K562 (cell line): Measurements from ENCODE around the gene PNKD. TPM values are rescaled to one million over a fixed set of nuclear protein-coding genes. Genes with fewer than 3 reads are reported as not detected.
A peak's percentile ranks its signal among the peaks of the same experiment; 100 is the strongest.

ENCODE experiments used
- BRCA1 ChIP-seq, 2 experiments: fragments of 450-650 bp in 1 of 2; sonication (generic) in 1 of 2; formaldehyde crosslinking in 1 of 2; IDR thresholded peaks; 2 replicates each; pipeline versions ENCODE4 v1.5.0 to v1.6.1; 2017 to 2020; ENCODE audit warnings: mild to moderate bottlenecking in 1 of 2, missing genetic modification reagents in 1 of 2
- CEBPG ChIP-seq, 3 experiments: fragments of 200-800 bp in 1 of 3; sonication (Bioruptor generic) in 1 of 3; sonication (generic) in 1 of 3; formaldehyde crosslinking in 1 of 3; IDR thresholded peaks in 2 of 3; conservative IDR thresholded peaks in 1 of 3; 2 replicates each; pipeline versions ENCODE4 v1.6.1 to v1.8.0; 2016 to 2022; ENCODE audit warnings: missing compliant biosample characterization in 2 of 3, missing genetic modification characterization in 2 of 3, mild to moderate bottlenecking in 1 of 3, missing genetic modification reagents in 1 of 3
- CREBBP ChIP-seq: IDR thresholded peaks from one replicate; pipeline ENCODE4 v1.6.1; 2012; ENCODE audit warnings: low read depth, mild to moderate bottlenecking, control low read depth, inconsistent platforms, low read length
- E2F4 ChIP-seq: sonication (generic); formaldehyde crosslinking; IDR thresholded peaks from 2 replicates; pipeline ENCODE4 v1.8.0; 2022; ENCODE audit warnings: mild to moderate bottlenecking, low read depth, missing genetic modification reagents
- E2F6 ChIP-seq, 2 experiments: IDR thresholded peaks; 2 replicates each; pipeline ENCODE4 v1.6.1; 2011; ENCODE audit warnings: borderline replicate concordance in 1 of 2, control low read depth in 1 of 2, low read depth in 1 of 2, low read length in 1 of 2, mild to moderate bottlenecking in 1 of 2, mixed read lengths in 1 of 2, moderate library complexity in 1 of 2; ENCODE audit not compliant: insufficient read depth in 1 of 2, insufficient read length in 1 of 2, poor library complexity in 1 of 2, severe bottlenecking in 1 of 2; ENCODE audit errors: extremely low read depth in 1 of 2
- EGR1 ChIP-seq: fragments of 450-650 bp; conservative IDR thresholded peaks from 2 replicates; pipeline ENCODE4 v1.6.1; 2017; ENCODE audit warnings: mild to moderate bottlenecking
- FOXP4 ChIP-seq: sonication (generic); formaldehyde crosslinking; IDR thresholded peaks from 2 replicates; pipeline ENCODE4 v1.8.0; 2022; ENCODE audit warnings: mild to moderate bottlenecking, missing genetic modification reagents, borderline replicate concordance
- GTF2A2 ChIP-seq: IDR thresholded peaks from 2 replicates; pipeline ENCODE4 v1.6.1; 2016; ENCODE audit warnings: mild to moderate bottlenecking, missing genetic modification characterization, missing compliant biosample characterization
- HBP1 ChIP-seq: fragments of 450-650 bp; formaldehyde crosslinking; IDR thresholded peaks from 2 replicates; pipeline ENCODE4 v1.4.0; 2022; ENCODE audit warnings: missing genetic modification characterization
- HLTF ChIP-seq: fragments of 450-650 bp; IDR thresholded peaks from 2 replicates; pipeline ENCODE4 v1.6.1; 2016
- KDM5B ChIP-seq: fragments of 200-600 bp; sonication (generic); IDR thresholded peaks from 2 replicates; pipeline ENCODE4 v1.6.1; 2012; ENCODE audit warnings: low read depth, mild to moderate bottlenecking, moderate library complexity, low read length, control low read depth, inconsistent platforms; ENCODE audit not compliant: insufficient replicate concordance
- MYC ChIP-seq, 2 experiments: fragments of 250-450 bp in 1 of 2; sonication (Bioruptor Pico) in 1 of 2; IDR thresholded peaks; 2 replicates each; pipeline versions ENCODE4 v1.5.1 to v1.6.1; 2012 to 2021; ENCODE audit warnings: low read depth in 2 of 2, borderline replicate concordance in 1 of 2, improper control_type of control experiment in 1 of 2, low read length in 1 of 2, mild to moderate bottlenecking in 1 of 2, moderate library complexity in 1 of 2
- NCOA1 ChIP-seq: fragments of 450-650 bp; IDR thresholded peaks from 2 replicates; pipeline ENCODE4 v1.6.1; 2016; ENCODE audit warnings: low read depth
- PHB ChIP-seq: fragments of 250-450 bp; sonication (Bioruptor Pico); IDR thresholded peaks from 2 replicates; pipeline ENCODE4 v1.5.0; 2021
- POLR2A ChIP-seq: fragments of 450-650 bp; conservative IDR thresholded peaks from 2 replicates; pipeline ENCODE4 v1.6.1; 2016
- PYGO2 ChIP-seq: fragments of 450-650 bp; IDR thresholded peaks from 2 replicates; pipeline ENCODE4 v1.6.1; 2016; ENCODE audit warnings: mild to moderate bottlenecking, missing genetic modification characterization, moderate library complexity, missing compliant biosample characterization
- RHOXF2B ChIP-seq: fragments of 250-450 bp; sonication (Bioruptor Pico); conservative IDR thresholded peaks from 2 replicates; pipeline ENCODE4 v1.5.1; 2021
- SIN3B ChIP-seq: fragments of 450-650 bp; IDR thresholded peaks from 2 replicates; pipeline ENCODE4 v1.6.1; 2017; ENCODE audit warnings: low read depth, mild to moderate bottlenecking, moderate library complexity
- SMARCC2 ChIP-seq: fragments of 450-650 bp; IDR thresholded peaks from 2 replicates; pipeline ENCODE4 v1.6.1; 2017; ENCODE audit warnings: antibody characterized with exemption, moderate library complexity, mild to moderate bottlenecking, low read depth
- XRCC3 ChIP-seq: fragments of 450-650 bp; IDR thresholded peaks from 2 replicates; pipeline ENCODE4 v1.6.1; 2017; ENCODE audit warnings: mild to moderate bottlenecking, moderate library complexity
- ZNF124 ChIP-seq: sonication (generic); formaldehyde crosslinking; IDR thresholded peaks from 2 replicates; pipeline ENCODE4 v1.8.1; 2022; ENCODE audit warnings: missing genetic modification reagents
- ZNF354B ChIP-seq: fragments of 250-450 bp; sonication (Bioruptor Pico); IDR thresholded peaks from 2 replicates; pipeline ENCODE4 v1.4.0; 2020
- polyA plus RNA-seq, 8 experiments: library from polyadenylated mRNA; depleted of rRNA in 4 of 8; stranded (reverse) in 5 of 8; unstranded in 3 of 8; fragments of >200 nt; fragmentation: Nextera tagmentation in 2 of 8; fragmentation: Illumina TruSeq in 1 of 8; extraction: Ambion mirVana in 2 of 8; extraction: Trizol in 1 of 8; gene quantifications; 2 replicates each; pipeline versions ENCODE4 v1.2.1 to v1.2.3, GENCODE V29; 2011 to 2014; ENCODE audit warnings: inconsistent platforms in 1 of 8, missing spikeins in 1 of 8
- total RNA-seq, 7 experiments: library from RNA; depleted of rRNA in 6 of 7; stranded (reverse); fragments of >200 nt in 6 of 7; fragmentation: Illumina TruSeq in 2 of 7; extraction: Trizol in 2 of 7; gene quantifications; 2 replicates each; pipeline versions ENCODE4 v1.2.1 to v1.2.3, GENCODE V29; 2011 to 2021; ENCODE audit warnings: low replicate concordance in 1 of 7

Gene PNKD
- total and polyA plus RNA-seq, 9 of the 15 experiments (the other 6 are each of a cell fraction or from before 2014, with no cell fraction given) = 26.0 to 105 (median 60.1) TPM

GRCh38 chr2:218395826-218396687, 125.7 kb downstream of the PNKD start (continued):
- TF ChIP-seq E2F6 (IDR thresholded peaks at IDR 0.05; ENCODE audit: borderline replicate concordance in 1 of 2, extremely low read depth in 1 of 2, insufficient read depth in 1 of 2, insufficient read length in 1 of 2, low read depth in 1 of 2, low read length in 1 of 2, poor library complexity in 1 of 2, severe bottlenecking in 1 of 2) (peak; percentile 32 to 76), NCOA1 (no peak), ZNF354B (CRISPR knock-in tag) (no peak), SMARCC2 (no peak), MYC (IDR thresholded peaks at IDR 0.05; ENCODE audit: low read depth, low read length) (peak; percentile 78), MYC (CRISPR knock-in tag; IDR thresholded peaks at IDR 0.05; ENCODE audit: borderline replicate concordance, low read depth) (no peak), RHOXF2B (CRISPR knock-in tag) (no peak), CREBBP (no peak), POLR2A (peak; percentile 60; the same call in 1 of the 2 replicates), ZNF124 (no peak), BRCA1 (IDR thresholded peaks at IDR 0.05) (no peak), BRCA1 (CRISPR knock-in tag; IDR thresholded peaks at IDR 0.05) (no peak), FOXP4 (0 out of 2 replicates have a peak, but pooled peaks have one; percentile 16), GTF2A2 (tag) (no peak), HLTF (no peak), PYGO2 (no peak), KDM5B (no peak), SIN3B (no peak), EGR1 (peak; percentile 99), E2F4 (CRISPR knock-in tag) (no peak), PHB (CRISPR knock-in tag) (no peak), HBP1 (CRISPR knock-in tag) (no peak), CEBPG (CRISPR knock-in tag; IDR thresholded peaks at IDR 0.05) (no peak), CEBPG (tag; conservative IDR thresholded peaks at IDR 0.05 in 1 of 2, IDR thresholded peaks at IDR 0.05 in 1 of 2) (no peak), XRCC3 (no peak)
